B cell (primary cell): ENCODE measurements around the gene GIPR. TPM values are rescaled to one million over a fixed set of nuclear protein-coding genes. Genes with fewer than 3 reads are reported as not detected.
A peak's percentile ranks its signal among the peaks of the same experiment; 100 is the strongest.

Experiments
- ATAC-seq: fragments of 200-7000 bp; cut with Tn5 transposase; one replicate; pipeline ENCODE4 v1.10.0; 2021; ENCODE audit warnings: low read depth, mild to moderate bottlenecking, moderate number of reproducible peaks, moderate library complexity
- CTCF ChIA-PET: fragments of 350-600 bp; sonication (Branson Sonifier 250); formaldehyde crosslinking; loops from one replicate; lab custom pipeline; 2021; ENCODE audit warnings: antibody characterized with exemption, inconsistent platforms; lab: Charles Lee
- POLR2A ChIA-PET: fragments of 350-600 bp; sonication (Branson Sonifier 250); formaldehyde crosslinking; loops from one replicate; lab custom pipeline; 2021; ENCODE audit warnings: antibody characterized with exemption; lab: Charles Lee
- DNase-seq: peaks from one replicate; pipeline ENCODE4 v3.0.0; 2013
- H2AFZ ChIP-seq: 2 replicates; pipeline ENCODE4 v1.6.1; 2012; ENCODE audit warnings: mild to moderate bottlenecking, low read depth, low read length; ENCODE audit not compliant: insufficient read depth, poor library complexity, severe bottlenecking
- H3K27ac ChIP-seq, 2 donors: 1 replicate in 1 of 2; 2 replicates in 1 of 2; pipeline ENCODE4 v1.5.1; 2012 to 2013; ENCODE audit warnings: low read length in 2 of 2, mild to moderate bottlenecking in 2 of 2, moderate library complexity in 1 of 2
- H3K27me3 ChIP-seq, 4 experiments: fragments of 200-600 bp in 1 of 4; sonication (generic) in 1 of 4; replicated peaks in 1 of 4; 1 replicate in 2 of 4; 2 replicates in 2 of 4; pipeline versions ENCODE4 v1.6.1 to v1.7.0; 2013 to 2016; ENCODE audit warnings: low read length in 3 of 4, mild to moderate bottlenecking in 2 of 4, mixed read lengths in 1 of 4, moderate library complexity in 1 of 4; ENCODE audit not compliant: insufficient read depth in 4 of 4, control insufficient read depth in 3 of 4; ENCODE audit errors: control extremely low read depth in 1 of 4
- H3K36me3 ChIP-seq, 2 experiments: replicated peaks in 1 of 2; 1 replicate in 1 of 2; 2 replicates in 1 of 2; pipeline versions ENCODE4 v1.6.1 to v1.7.1; 2013; ENCODE audit warnings: low read length in 1 of 2; ENCODE audit not compliant: insufficient read depth in 2 of 2, control insufficient read depth in 1 of 2; ENCODE audit errors: control extremely low read depth in 1 of 2, extremely low read depth in 1 of 2
- H3K4me1 ChIP-seq, 2 donors: fragments of 200-600 bp in 1 of 2; sonication (generic) in 1 of 2; 1 replicate in 1 of 2; 2 replicates in 1 of 2; pipeline versions ENCODE4 v1.5.1 to v1.6.1; 2013 to 2017; ENCODE audit warnings: low read length in 2 of 2; ENCODE audit not compliant: control insufficient read depth in 2 of 2, insufficient read depth in 2 of 2
- H3K4me2 ChIP-seq: replicated peaks from 2 replicates; pipeline ENCODE3; 2012; ENCODE audit warnings: mild to moderate bottlenecking, low read depth, low read length; ENCODE audit not compliant: poor library complexity, severe bottlenecking
- H3K4me3 ChIP-seq, 5 experiments: fragments of 200-600 bp in 1 of 5; sonication (generic) in 1 of 5; 1 replicate in 3 of 5; 2 replicates in 2 of 5; pipeline versions ENCODE4 v1.5.1 to v1.7.0; 2011 to 2016; ENCODE audit warnings: low read length in 4 of 5, mild to moderate bottlenecking in 4 of 5, low read depth in 2 of 5, control low read depth in 1 of 5, moderate library complexity in 1 of 5; ENCODE audit not compliant: insufficient read depth in 1 of 5; ENCODE audit errors: control extremely low read depth in 1 of 5, extremely low read depth in 1 of 5
- H3K79me2 ChIP-seq: fragments of 200-600 bp; sonication (generic); one replicate; pipeline ENCODE4 v1.6.0; 2016; ENCODE audit warnings: low read length; ENCODE audit not compliant: control insufficient read depth, insufficient read depth
- H3K9ac ChIP-seq: fragments of 200-600 bp; sonication (generic); 2 replicates; pipeline ENCODE4 v1.6.1; 2017; ENCODE audit warnings: mild to moderate bottlenecking, low read length, moderate library complexity
- H3K9me3 ChIP-seq, 3 donors: one replicate each; pipeline versions ENCODE4 v1.6.1 to v1.7.1; 2013; ENCODE audit warnings: low read length in 2 of 3; ENCODE audit not compliant: control insufficient read depth in 2 of 3, insufficient read depth in 1 of 3; ENCODE audit errors: control extremely low read depth in 1 of 3
- H4K20me1 ChIP-seq: 2 replicates; pipeline ENCODE4 v1.6.0; 2012; ENCODE audit warnings: mild to moderate bottlenecking, low read length; ENCODE audit not compliant: insufficient read depth, control insufficient read depth, poor library complexity, severe bottlenecking
- H3K27ac Mint-ChIP-seq: one replicate; pipeline ENCODE4 v1.8.0; 2021; ENCODE audit warnings: mixed read lengths
- H3K27me3 Mint-ChIP-seq: one replicate; pipeline ENCODE4 v1.8.0; 2021; ENCODE audit warnings: mixed read lengths
- H3K4me1 Mint-ChIP-seq: one replicate; pipeline ENCODE4 v1.8.0; 2021; ENCODE audit warnings: mixed read lengths
- H3K4me3 Mint-ChIP-seq: one replicate; pipeline ENCODE4 v1.8.0; 2021; ENCODE audit warnings: mixed read lengths
- H3K9me3 Mint-ChIP-seq: one replicate; pipeline ENCODE4 v1.8.0; 2022; ENCODE audit warnings: mixed read lengths; ENCODE audit not compliant: insufficient read depth
- EZH2 ChIP-seq: IDR thresholded peaks from 2 replicates; pipeline ENCODE4 v1.6.1; 2012; ENCODE audit warnings: borderline replicate concordance, low read depth, mild to moderate bottlenecking, moderate library complexity, low read length; ENCODE audit not compliant: insufficient read depth, poor library complexity, severe bottlenecking
- WGBS: methylation state at CpG from one replicate; pipeline ENCODE4 v1.1.5; 2013; ENCODE audit warnings: missing lambda C conversion rate; ENCODE audit not compliant: insufficient coverage; 5-methylcytosine and 5-hydroxymethylcytosine counted together
- intact Hi-C: fragments of 100-400 bp; cut with micrococcal nuclease; formaldehyde crosslinking; loops from one replicate; pipeline ENCODE4 v1.10.0; 2022
- polyA plus RNA-seq: library from polyadenylated mRNA; depleted of rRNA; stranded (reverse); fragments of >200 nt; gene quantifications from 2 replicates; pipeline ENCODE4 v1.2.3, GENCODE V29; 2012
- total RNA-seq, 2 donors: library from RNA; stranded (reverse); fragments of 120-200 nt in 1 of 2; gene quantifications; 1 replicate in 1 of 2; 2 replicates in 1 of 2; pipeline versions ENCODE4 v1.2.3 to v1.2.4, GENCODE V29; 2013 to 2022
- TF ChIP-seq, protein P1 (sequence below): fragments of 200-600 bp; IDR thresholded peaks from one replicate; pipeline ENCODE4 v1.8.0; 2022; ENCODE audit warnings: antibody characterized with exemption, mild to moderate bottlenecking

GIPR gene
- total and polyA plus RNA-seq, 2 donors (not counting 1 experiment from before 2014, with no cell fraction given): 0.43 to 2.3 TPM

DNA sequence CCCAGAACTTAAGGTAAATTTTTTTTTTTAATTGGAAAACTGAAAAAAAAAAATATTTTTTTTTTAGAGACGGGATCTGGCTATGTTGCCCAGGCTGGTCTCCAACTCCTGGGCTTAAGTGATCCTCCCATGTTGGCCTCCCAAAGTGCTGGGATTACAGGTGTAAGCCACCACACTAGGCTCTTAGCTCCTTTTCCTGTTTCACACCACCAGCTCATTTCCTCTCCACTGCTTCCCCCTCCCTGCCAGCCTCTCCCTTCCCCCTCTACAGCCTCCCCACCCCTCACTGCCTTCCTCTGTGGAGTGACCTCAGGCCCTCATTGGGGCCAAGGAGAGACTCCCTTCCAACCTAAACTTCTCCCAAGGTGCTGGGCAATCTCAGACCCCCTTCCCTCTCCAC, 4.2 kb upstream of the GIPR start:
- no peaks in the 10 kb centered on the region for H3K79me2 ChIP-seq
- H3K4me3 ChIP-seq: no peak overlapping the region
- H3K4me1 Mint-ChIP-seq: peaks cover 15% of the 10 kb centered on the region
- DNase-seq: no peak
- peaks cover 16% of the 10 kb centered on the region in 2 donors for H3K4me1 ChIP-seq
- WGBS: 67% methylated on average over 1 of the region's 1 CpG
- no peak overlapping the region for H3K9ac ChIP-seq
- ATAC-seq: no peak
- H3K36me3 ChIP-seq: no peaks in the 10 kb centered on the region
- intact Hi-C loops: no loop called here
- H4K20me1 ChIP-seq: no peaks in the 10 kb centered on the region
- peaks cover 0 to 5% (median 0%) of the 10 kb centered on the region in 3 donors for H3K9me3 ChIP-seq
- H3K27me3 Mint-ChIP-seq: peaks cover 35% of the 10 kb centered on the region
- H2AFZ ChIP-seq: no peak overlapping the region
- no peak overlapping the region for H3K4me3 Mint-ChIP-seq
- ChIA-PET CTCF (interaction anchor here (1.1 kb wide), 1 partner anchor 8 kb away, joined by 4 read pairs; no protein-coding TSS in a partner anchor), POLR2A (no interaction called here)
- peaks cover 0 to 41% (median 18%) of the 10 kb centered on the region in 4 experiments for H3K27me3 ChIP-seq
- TF ChIP-seq, protein P1, sequence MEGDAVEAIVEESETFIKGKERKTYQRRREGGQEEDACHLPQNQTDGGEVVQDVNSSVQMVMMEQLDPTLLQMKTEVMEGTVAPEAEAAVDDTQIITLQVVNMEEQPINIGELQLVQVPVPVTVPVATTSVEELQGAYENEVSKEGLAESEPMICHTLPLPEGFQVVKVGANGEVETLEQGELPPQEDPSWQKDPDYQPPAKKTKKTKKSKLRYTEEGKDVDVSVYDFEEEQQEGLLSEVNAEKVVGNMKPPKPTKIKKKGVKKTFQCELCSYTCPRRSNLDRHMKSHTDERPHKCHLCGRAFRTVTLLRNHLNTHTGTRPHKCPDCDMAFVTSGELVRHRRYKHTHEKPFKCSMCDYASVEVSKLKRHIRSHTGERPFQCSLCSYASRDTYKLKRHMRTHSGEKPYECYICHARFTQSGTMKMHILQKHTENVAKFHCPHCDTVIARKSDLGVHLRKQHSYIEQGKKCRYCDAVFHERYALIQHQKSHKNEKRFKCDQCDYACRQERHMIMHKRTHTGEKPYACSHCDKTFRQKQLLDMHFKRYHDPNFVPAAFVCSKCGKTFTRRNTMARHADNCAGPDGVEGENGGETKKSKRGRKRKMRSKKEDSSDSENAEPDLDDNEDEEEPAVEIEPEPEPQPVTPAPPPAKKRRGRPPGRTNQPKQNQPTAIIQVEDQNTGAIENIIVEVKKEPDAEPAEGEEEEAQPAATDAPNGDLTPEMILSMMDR: no peak
- no peak for TF ChIP-seq EZH2
- no peak overlapping the region for H3K4me2 ChIP-seq
- H3K27ac Mint-ChIP-seq: no peak overlapping the region
- no peaks in the 10 kb centered on the region for H3K9me3 Mint-ChIP-seq
- H3K27ac ChIP-seq: no peak overlapping the region

DNA sequence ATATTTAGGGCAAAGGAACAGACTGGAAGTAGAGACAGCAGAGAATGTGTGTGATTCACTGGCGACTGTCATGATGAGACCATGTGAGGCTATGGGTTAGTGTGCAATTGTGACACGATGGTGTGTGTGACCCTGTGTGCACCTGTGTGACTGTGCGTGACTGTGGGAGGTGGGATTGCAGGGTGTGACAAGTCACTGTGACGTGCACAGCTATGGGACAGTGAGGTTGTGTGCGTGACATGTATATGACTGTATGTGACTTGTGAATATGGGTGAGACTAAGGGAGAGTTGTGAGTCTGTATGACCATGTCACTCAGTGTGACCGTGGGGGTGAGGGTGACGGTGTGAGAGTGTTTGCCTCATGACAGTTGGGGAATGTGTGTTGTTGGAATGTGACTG, 3.4 kb upstream of the GIPR start:
- Histone ChIP-seq H3K27me3 (peaks cover 0 to 45% (median 20%) of the 10 kb centered on the region in 4 experiments), H4K20me1 (no peaks in the 10 kb centered on the region), H2AFZ (no peak overlapping the region), H3K9me3 (peaks cover 0 to 10% (median 0%) of the 10 kb centered on the region in 3 donors), H3K79me2 (no peaks in the 10 kb centered on the region), H3K4me3 (no peak overlapping the region), H3K27ac (no peak overlapping the region), H3K36me3 (no peaks in the 10 kb centered on the region), H3K9ac (no peak overlapping the region), H3K4me1 (peaks cover 23% of the 10 kb centered on the region in 2 donors), H3K4me2 (no peak overlapping the region)
- H3K4me3 Mint-ChIP-seq: no peak overlapping the region
- H3K27ac Mint-ChIP-seq: peak overlapping the region; percentile 27
- H3K27me3 Mint-ChIP-seq: peaks cover 29% of the 10 kb centered on the region
- DNase-seq: no peak
- 94% methylated on average over 7 of the region's 7 CpGs for WGBS
- intact Hi-C loops: no loop called here
- no peak for ATAC-seq
- H3K4me1 Mint-ChIP-seq: peaks cover 23% of the 10 kb centered on the region
- ChIA-PET CTCF (interaction anchor here (1.1 kb wide), 1 partner anchor 8 kb away, joined by 4 read pairs; no protein-coding TSS in a partner anchor), POLR2A (no interaction called here)
- no peaks in the 10 kb centered on the region for H3K9me3 Mint-ChIP-seq
- TF ChIP-seq EZH2: no peak
- TF ChIP-seq, protein P1: no peak
